Fibroblast of mammary gland (primary cell): ENCODE measurements around the gene SPRR2G.

Experiments
- DNase-seq: peaks from one replicate; pipeline ENCODE4 v3.0.0-alpha.2; 2010; ENCODE audit warnings: low read depth
- H3K4me3 ChIP-seq: 2 replicates; pipeline ENCODE4 v1.5.1; 2011; ENCODE audit warnings: low read depth, mild to moderate bottlenecking, low read length, moderate library complexity; ENCODE audit not compliant: control insufficient read depth
- CTCF ChIP-seq: conservative IDR thresholded peaks from 2 replicates; pipeline ENCODE4 v1.5.1; 2011; ENCODE audit warnings: low read depth, low read length, inconsistent platforms; ENCODE audit not compliant: control insufficient read depth, insufficient read depth

Gene SPRR2G

GRCh38 chr1:153178922-153179321 is 28.2 kb upstream of the SPRR2G start:
- H3K4me3 ChIP-seq: no peak overlapping the region
- no peak for DNase-seq
- TF ChIP-seq CTCF: no peak

GRCh38 chr1:153174624-153175023 is 23.9 kb upstream of the SPRR2G start:
- DNase-seq: no peak
- no peak for TF ChIP-seq CTCF

GRCh38 chr1:153168686-153169085 is 18.0 kb upstream of the SPRR2G start:
- DNase-seq: no peak
- no peak overlapping the region for H3K4me3 ChIP-seq
- TF ChIP-seq CTCF: no peak

More at GRCh38 chr1:153174624-153175023, 23.9 kb upstream of the SPRR2G start:
- H3K4me3 ChIP-seq: no peak overlapping the region

GRCh38 chr1:153155541-153155940 is 4.9 kb upstream of the SPRR2G start:
- DNase-seq: no peak
- TF ChIP-seq CTCF: no peak
- no peak overlapping the region for H3K4me3 ChIP-seq

- H3K4me3 ChIP-seq: no peak overlapping the region
- no peak for TF ChIP-seq CTCF
- DNase-seq: no peak
Observed at GRCh38 chr1:153152481-153152880, 1.8 kb upstream of the SPRR2G start.

- H3K4me3 ChIP-seq: no peak overlapping the region
- no peak for TF ChIP-seq CTCF
Observed at GRCh38 chr1:153141377-153141776, 9.3 kb downstream of the SPRR2G start.

GRCh38 chr1:153140484-153140883 is 10.2 kb downstream of the SPRR2G start:
- no peak overlapping the region for H3K4me3 ChIP-seq
- no peak for TF ChIP-seq CTCF
- DNase-seq: no peak

More at GRCh38 chr1:153141377-153141776, 9.3 kb downstream of the SPRR2G start:
- DNase-seq: no peak
